Endodermal cell (in vitro differentiated cells): Measurements from ENCODE around the gene AGFG1. TPM values are rescaled to one million over a fixed set of nuclear protein-coding genes. Genes with fewer than 3 reads are reported as not detected.

Experiments used
- DNase-seq: peaks from one replicate; pipeline ENCODE4 v3.0.0-alpha.2; 2017
- H3K27ac ChIP-seq: 2 replicates; pipeline ENCODE4 v1.5.1; 2013; ENCODE audit warnings: mild to moderate bottlenecking, low read depth, low read length, moderate library complexity
- H3K27me3 ChIP-seq: 2 replicates; pipeline ENCODE4 v1.6.1; 2013; ENCODE audit warnings: mild to moderate bottlenecking, low read length, moderate library complexity; ENCODE audit not compliant: insufficient read depth, control insufficient read depth, poor library complexity, severe bottlenecking
- H3K36me3 ChIP-seq: 2 replicates; pipeline ENCODE4 v1.7.0; 2013; ENCODE audit warnings: mild to moderate bottlenecking, low read length, moderate library complexity; ENCODE audit not compliant: control insufficient read depth, insufficient read depth
- H3K4me1 ChIP-seq: one replicate; pipeline ENCODE4 v1.7.0; 2013; ENCODE audit warnings: low read length; ENCODE audit not compliant: control insufficient read depth, insufficient read depth
- H3K4me3 ChIP-seq: 2 replicates; pipeline ENCODE4 v1.5.1; 2013; ENCODE audit warnings: mild to moderate bottlenecking, low read length, moderate library complexity
- H3K9ac ChIP-seq: 2 replicates; pipeline ENCODE4 v1.6.1; 2013; ENCODE audit warnings: mild to moderate bottlenecking, low read length, moderate library complexity; ENCODE audit not compliant: poor library complexity, severe bottlenecking; ENCODE audit errors: extremely low read depth
- H3K9me3 ChIP-seq: 2 replicates; pipeline ENCODE4 v1.6.1; 2013; ENCODE audit warnings: mild to moderate bottlenecking, low read length, moderate library complexity; ENCODE audit not compliant: control insufficient read depth
- H3K27ac Mint-ChIP-seq: 2 replicates; pipeline ENCODE4 v1.8.0; 2020; ENCODE audit warnings: mixed read lengths
- H3K27me3 Mint-ChIP-seq: 2 replicates; pipeline ENCODE4 v1.8.0; 2021; ENCODE audit warnings: mild to moderate bottlenecking, mixed read lengths; ENCODE audit not compliant: insufficient read depth
- H3K36me3 Mint-ChIP-seq: 2 replicates; pipeline ENCODE4 v1.8.0; 2020; ENCODE audit warnings: low read depth, mixed read lengths
- H3K4me1 Mint-ChIP-seq: 2 replicates; pipeline ENCODE4 v1.8.0; 2020; ENCODE audit warnings: mixed read lengths
- H3K4me3 Mint-ChIP-seq: 2 replicates; pipeline ENCODE4 v1.8.0; 2020; ENCODE audit warnings: mild to moderate bottlenecking, moderate library complexity, mixed read lengths
- H3K9me3 Mint-ChIP-seq: 2 replicates; pipeline ENCODE4 v1.8.0; 2020; ENCODE audit warnings: mild to moderate bottlenecking, mixed read lengths
- CTCF ChIP-seq: fragments of 200-600 bp; sonication (generic); conservative IDR thresholded peaks from 2 replicates; pipeline ENCODE4 v1.5.0; 2021; ENCODE audit warnings: antibody characterized with exemption, mild to moderate bottlenecking
- WGBS, 2 experiments: methylation state at CpG; one replicate each; pipeline versions ENCODE4 v1.1.5 to v1.1.7; 2013; ENCODE audit warnings: missing lambda C conversion rate in 2 of 2, mixed read lengths in 1 of 2; ENCODE audit not compliant: insufficient coverage in 1 of 2, insufficient read length in 1 of 2; 5-methylcytosine and 5-hydroxymethylcytosine counted together
- total RNA-seq, 2 donors: library from RNA; stranded (reverse); fragmentation: NEBNext Ultra II Directional in 1 of 2; extraction: Animal tissue kit (Norgen Biotek cat#: 25700) in 1 of 2; gene quantifications; 2 replicates in 1 of 2; 3 replicates in 1 of 2; pipeline ENCODE4 v1.2.1, GENCODE V29; 2021

Gene AGFG1
- total RNA-seq, 2 donors from 2014 or later: 90.3 to 92.0 TPM

- Histone ChIP-seq H3K4me3 (peak overlapping the region; percentile 31), H3K4me1 (peaks cover 20% of the 10 kb centered on the region), H3K27me3 (no peaks in the 10 kb centered on the region), H3K27ac (no peak overlapping the region), H3K9me3 (no peaks in the 10 kb centered on the region), H3K9ac (no peak overlapping the region), H3K36me3 (no peaks in the 10 kb centered on the region)
- no peak for DNase-seq
- Mint-ChIP-seq H3K4me3 (no peak overlapping the region), H3K27me3 (no peaks in the 10 kb centered on the region), H3K9me3 (no peaks in the 10 kb centered on the region), H3K36me3 (no peaks in the 10 kb centered on the region), H3K27ac (peak overlapping the region; percentile 76), H3K4me1 (peaks cover 65% of the 10 kb centered on the region)
- 73 to 100% methylated on average over 1 to 3 of the region's 4 CpGs for WGBS, 2 experiments
- TF ChIP-seq CTCF: no peak
These were observed 38.1 kb downstream of the AGFG1 start for GRCh38 chr2:227509824-227510619.

GRCh38 chr2:227510620-227510958 is 38.6 kb downstream of the AGFG1 start:
- no peaks in the 10 kb centered on the region for H3K36me3 ChIP-seq
- H3K4me1 ChIP-seq: peaks cover 20% of the 10 kb centered on the region
- 67% methylated on average over 1 of the region's 2 CpGs; no CpG with 5 or more reads in 1 of the 2 experiments for WGBS, 2 experiments
- Mint-ChIP-seq H3K27me3 (no peaks in the 10 kb centered on the region), H3K36me3 (no peaks in the 10 kb centered on the region), H3K27ac (no peak overlapping the region), H3K4me1 (peaks cover 70% of the 10 kb centered on the region), H3K4me3 (no peak overlapping the region), H3K9me3 (no peaks in the 10 kb centered on the region)
- H3K27ac ChIP-seq: no peak overlapping the region
- H3K9ac ChIP-seq: no peak overlapping the region
- no peaks in the 10 kb centered on the region for H3K9me3 ChIP-seq
- H3K27me3 ChIP-seq: no peaks in the 10 kb centered on the region
- no peak for DNase-seq
- no peak for TF ChIP-seq CTCF
- peak overlapping the region; percentile 31 for H3K4me3 ChIP-seq

- Histone ChIP-seq H3K9me3 (no peaks in the 10 kb centered on the region), H3K27me3 (no peaks in the 10 kb centered on the region), H3K4me3 (no peak overlapping the region), H3K9ac (no peak overlapping the region), H3K27ac (no peak overlapping the region), H3K36me3 (no peaks in the 10 kb centered on the region), H3K4me1 (peaks cover 20% of the 10 kb centered on the region)
- no peaks in the 10 kb centered on the region for H3K9me3 Mint-ChIP-seq
- H3K4me1 Mint-ChIP-seq: peaks cover 76% of the 10 kb centered on the region
- 97 to 100% methylated on average over 1 to 4 of the region's 4 CpGs for WGBS, 2 experiments
- peak overlapping the region; percentile 17 for H3K27ac Mint-ChIP-seq
- no peak for DNase-seq
- no peaks in the 10 kb centered on the region for H3K36me3 Mint-ChIP-seq
- H3K4me3 Mint-ChIP-seq: no peak overlapping the region
- no peaks in the 10 kb centered on the region for H3K27me3 Mint-ChIP-seq
- TF ChIP-seq CTCF: no peak
These were observed 39.4 kb downstream of the AGFG1 start for GRCh38 chr2:227511239-227511930.
